Keratinocyte (primary cell): ENCODE results near the gene ADAMTSL1. TPM values are rescaled to one million over a fixed set of nuclear protein-coding genes. Genes with fewer than 3 reads are reported as not detected.

Experiments used
- DNase-seq: peaks from one replicate; pipeline ENCODE4 v3.0.0-alpha.2; 2011; ENCODE audit warnings: low read depth, missing footprints, low spot score
- FAIRE-seq: peaks from 2 replicates; lab custom pipeline; 2011; peaks lifted over from hg19 to GRCh38; lab: Jason Lieb, UNC
- H2AFZ ChIP-seq: 2 replicates; pipeline ENCODE4 v1.6.0; 2012; ENCODE audit warnings: low read length, control low read depth, inconsistent platforms; ENCODE audit not compliant: control insufficient read depth
- H3K27ac ChIP-seq: 2 replicates; pipeline ENCODE4 v1.5.1; 2011; ENCODE audit warnings: low read length; ENCODE audit not compliant: control insufficient read depth, insufficient read depth
- H3K27me3 ChIP-seq: 3 replicates; pipeline ENCODE4 v1.6.0; 2011; ENCODE audit warnings: low read length; ENCODE audit not compliant: control insufficient read depth, insufficient read depth; ENCODE audit errors: extremely low read depth
- H3K36me3 ChIP-seq, 2 experiments: 2 replicates in 1 of 2; 3 replicates in 1 of 2; pipeline ENCODE4 v1.5.1; 2011; ENCODE audit warnings: low read length in 2 of 2, mild to moderate bottlenecking in 1 of 2; ENCODE audit not compliant: control insufficient read depth in 2 of 2, insufficient read depth in 2 of 2; ENCODE audit errors: extremely low read depth in 1 of 2
- H3K4me1 ChIP-seq: 3 replicates; pipeline ENCODE4 v1.5.1; 2011; ENCODE audit warnings: low read length; ENCODE audit not compliant: control insufficient read depth, insufficient read depth; ENCODE audit errors: extremely low read depth
- H3K4me2 ChIP-seq: 3 replicates; pipeline ENCODE4 v1.6.0; 2011; ENCODE audit warnings: low read depth, low read length; ENCODE audit not compliant: control insufficient read depth, insufficient read depth; ENCODE audit errors: extremely low read depth
- H3K4me3 ChIP-seq, 3 experiments: fragments of 200-600 bp in 1 of 3; sonication (generic) in 1 of 3; 2 replicates in 2 of 3; 3 replicates in 1 of 3; pipeline ENCODE4 v1.5.1; 2011 to 2016; ENCODE audit warnings: low read length in 3 of 3, mild to moderate bottlenecking in 3 of 3, control low read depth in 2 of 3, inconsistent platforms in 1 of 3, low read depth in 1 of 3, mixed read lengths in 1 of 3, mixed run types in 1 of 3, moderate library complexity in 1 of 3; ENCODE audit not compliant: control insufficient read depth in 2 of 3, insufficient read depth in 2 of 3; ENCODE audit errors: extremely low read depth in 1 of 3
- H3K79me2 ChIP-seq: 2 replicates; pipeline ENCODE4 v1.6.0; 2012; ENCODE audit warnings: low read length; ENCODE audit not compliant: control insufficient read depth, insufficient read depth
- H3K9ac ChIP-seq: 3 replicates; pipeline ENCODE4 v1.6.0; 2011; ENCODE audit warnings: low read length; ENCODE audit not compliant: control insufficient read depth, insufficient read depth; ENCODE audit errors: extremely low read depth
- H3K9me1 ChIP-seq: 3 replicates; pipeline ENCODE4 v1.6.0; 2011; ENCODE audit warnings: low read length; ENCODE audit not compliant: control insufficient read depth, insufficient read depth; ENCODE audit errors: extremely low read depth
- H3K9me3 ChIP-seq: 2 replicates; pipeline ENCODE4 v1.5.1; 2012; ENCODE audit warnings: low read depth, low read length; ENCODE audit not compliant: control insufficient read depth
- H4K20me1 ChIP-seq: 3 replicates; pipeline ENCODE4 v1.6.0; 2011; ENCODE audit warnings: low read length; ENCODE audit not compliant: control insufficient read depth, insufficient read depth; ENCODE audit errors: extremely low read depth
- EZH2 ChIP-seq: IDR thresholded peaks from one replicate; pipeline ENCODE4 v1.6.1; 2012; ENCODE audit warnings: inconsistent platforms, mild to moderate bottlenecking, low read length, moderate library complexity
- dilution Hi-C: fragments of 300-500 bp; cut with MboI; formaldehyde crosslinking; loops from one replicate; pipeline ENCODE4 v1.7.0; 2020; ENCODE audit warnings: low sequenced_read_pairs; ENCODE audit not compliant: extremely low pct_ligation_motif_present
- polyA plus RNA-seq, 5 experiments: library from polyadenylated mRNA; depleted of rRNA in 3 of 5; stranded (reverse) in 3 of 5; stranded (forward) in 1 of 5; unstranded in 1 of 5; fragments of >200 nt; gene quantifications; 1 replicate in 1 of 5; 2 replicates in 3 of 5; 3 replicates in 1 of 5; pipeline versions ENCODE4 v1.2.1 to v1.2.3, GENCODE V29; 2011 to 2012; ENCODE audit warnings: missing spikeins in 2 of 5, low read depth in 1 of 5, low replicate concordance in 1 of 5
- TF ChIP-seq, protein P1 (sequence below), 3 experiments: IDR thresholded peaks in 1 of 3; conservative IDR thresholded peaks in 1 of 3; optimal IDR thresholded peaks in 1 of 3; 2 replicates in 2 of 3; 3 replicates in 1 of 3; pipeline versions ENCODE3 to v1.5.1; 2011; ENCODE audit warnings: low read length in 3 of 3, mild to moderate bottlenecking in 3 of 3, moderate library complexity in 2 of 3, control low read depth in 1 of 3, inconsistent platforms in 1 of 3; ENCODE audit not compliant: insufficient read depth in 2 of 3; ENCODE audit errors: extremely low read depth in 1 of 3

The ADAMTSL1 gene
- polyA plus RNA-seq, 1 donor (not counting 4 experiments of a cell fraction or from before 2014, with no cell fraction given): 1.1 TPM

DNA sequence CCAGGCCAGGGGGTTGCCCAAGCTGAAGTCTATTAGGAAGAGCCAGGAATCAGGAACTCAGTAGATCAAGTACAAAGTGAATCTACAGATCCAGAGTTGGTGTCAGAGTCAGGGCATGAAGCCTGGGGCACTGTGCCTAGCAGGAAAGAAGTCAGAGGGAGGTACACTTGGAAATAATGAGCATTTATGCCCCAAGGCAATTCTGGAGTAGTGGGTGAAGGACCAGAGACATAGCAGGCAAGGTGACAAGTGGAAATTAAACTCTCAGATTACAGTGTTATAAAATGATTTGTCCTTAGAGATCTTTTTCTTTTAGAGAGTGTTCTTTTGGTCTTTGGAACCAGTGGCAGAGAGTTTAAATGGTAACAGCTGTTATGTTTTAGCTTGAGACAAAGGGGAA, 138.0 kb downstream of the ADAMTSL1 start:
- H3K36me3 ChIP-seq: no peaks in the 10 kb centered on the region
- no peak for FAIRE-seq
- H4K20me1 ChIP-seq: no peaks in the 10 kb centered on the region
- no peak overlapping the region for H2AFZ ChIP-seq
- TF ChIP-seq EZH2: no peak
- TF ChIP-seq, protein P1, sequence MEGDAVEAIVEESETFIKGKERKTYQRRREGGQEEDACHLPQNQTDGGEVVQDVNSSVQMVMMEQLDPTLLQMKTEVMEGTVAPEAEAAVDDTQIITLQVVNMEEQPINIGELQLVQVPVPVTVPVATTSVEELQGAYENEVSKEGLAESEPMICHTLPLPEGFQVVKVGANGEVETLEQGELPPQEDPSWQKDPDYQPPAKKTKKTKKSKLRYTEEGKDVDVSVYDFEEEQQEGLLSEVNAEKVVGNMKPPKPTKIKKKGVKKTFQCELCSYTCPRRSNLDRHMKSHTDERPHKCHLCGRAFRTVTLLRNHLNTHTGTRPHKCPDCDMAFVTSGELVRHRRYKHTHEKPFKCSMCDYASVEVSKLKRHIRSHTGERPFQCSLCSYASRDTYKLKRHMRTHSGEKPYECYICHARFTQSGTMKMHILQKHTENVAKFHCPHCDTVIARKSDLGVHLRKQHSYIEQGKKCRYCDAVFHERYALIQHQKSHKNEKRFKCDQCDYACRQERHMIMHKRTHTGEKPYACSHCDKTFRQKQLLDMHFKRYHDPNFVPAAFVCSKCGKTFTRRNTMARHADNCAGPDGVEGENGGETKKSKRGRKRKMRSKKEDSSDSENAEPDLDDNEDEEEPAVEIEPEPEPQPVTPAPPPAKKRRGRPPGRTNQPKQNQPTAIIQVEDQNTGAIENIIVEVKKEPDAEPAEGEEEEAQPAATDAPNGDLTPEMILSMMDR (optimal IDR thresholded peaks at IDR 0.05 in 1 of 3, IDR thresholded peaks at IDR 0.05 in 1 of 3, conservative IDR thresholded peaks at IDR 0.05 in 1 of 3; ENCODE audit: extremely low read depth in 1 of 3, insufficient read depth in 2 of 3, low read length in 3 of 3): no peak
- dilution Hi-C loops: no loop called here
- no peak overlapping the region for H3K4me3 ChIP-seq
- no peak overlapping the region for H3K9ac ChIP-seq
- no peaks in the 10 kb centered on the region for H3K79me2 ChIP-seq
- H3K9me3 ChIP-seq: no peaks in the 10 kb centered on the region
- no peaks in the 10 kb centered on the region for H3K4me1 ChIP-seq
- no peak overlapping the region for H3K4me2 ChIP-seq
- DNase-seq: no peak
- no peaks in the 10 kb centered on the region for H3K9me1 ChIP-seq
- H3K27ac ChIP-seq: no peak overlapping the region
- H3K27me3 ChIP-seq: no peaks in the 10 kb centered on the region

- H3K4me3 ChIP-seq: no peak overlapping the region
- DNase-seq: no peak
- H2AFZ ChIP-seq: no peak overlapping the region
- no peak overlapping the region for H3K27ac ChIP-seq
- FAIRE-seq: no peak
- no peaks in the 10 kb centered on the region for H3K79me2 ChIP-seq
- H3K36me3 ChIP-seq: no peaks in the 10 kb centered on the region
- dilution Hi-C loops: no loop called here
- no peaks in the 10 kb centered on the region for H3K4me1 ChIP-seq
- H3K9ac ChIP-seq: no peak overlapping the region
- no peaks in the 10 kb centered on the region for H4K20me1 ChIP-seq
- TF ChIP-seq, protein P1 (optimal IDR thresholded peaks at IDR 0.05 in 1 of 3, IDR thresholded peaks at IDR 0.05 in 1 of 3, conservative IDR thresholded peaks at IDR 0.05 in 1 of 3; ENCODE audit: extremely low read depth in 1 of 3, insufficient read depth in 2 of 3, low read length in 3 of 3): no peak
- no peak for TF ChIP-seq EZH2
- no peaks in the 10 kb centered on the region for H3K27me3 ChIP-seq
- no peaks in the 10 kb centered on the region for H3K9me3 ChIP-seq
- no peaks in the 10 kb centered on the region for H3K9me1 ChIP-seq
- H3K4me2 ChIP-seq: no peak overlapping the region
Measured at GRCh38 chr9:18614116-18614515, 140.2 kb downstream of the ADAMTSL1 start.
